GM21526 (cell line): ENCODE measurements around the gene NOS1AP.

Experiments used
- ATAC-seq: cut with Tn5 transposase; IDR thresholded peaks from one replicate; pipeline ENCODE4 v1.9.1; 2021; ENCODE audit warnings: moderate library complexity; ENCODE audit not compliant: unreplicated experiment, low FRiP score

The NOS1AP gene

DNA sequence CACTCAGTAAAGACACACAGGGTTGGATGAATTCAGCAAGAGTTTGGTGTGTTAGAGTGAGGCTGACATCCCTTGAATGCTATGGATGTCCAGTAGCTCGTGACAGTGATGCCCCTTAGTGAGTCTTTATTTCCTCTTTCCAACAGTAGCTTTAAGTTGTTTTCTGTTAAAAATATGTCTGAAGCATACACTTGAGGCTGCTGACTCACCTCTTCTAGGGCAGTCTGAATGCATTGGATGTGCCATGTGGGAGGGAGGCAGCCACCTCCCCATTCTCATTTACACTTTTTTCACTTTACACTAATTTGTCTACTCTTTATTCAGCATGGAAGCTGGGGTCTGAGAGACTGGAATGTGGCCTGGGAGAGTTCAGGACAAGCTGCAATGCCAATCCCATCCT is 17.6 kb downstream of the NOS1AP start:
- no peak for ATAC-seq

DNA sequence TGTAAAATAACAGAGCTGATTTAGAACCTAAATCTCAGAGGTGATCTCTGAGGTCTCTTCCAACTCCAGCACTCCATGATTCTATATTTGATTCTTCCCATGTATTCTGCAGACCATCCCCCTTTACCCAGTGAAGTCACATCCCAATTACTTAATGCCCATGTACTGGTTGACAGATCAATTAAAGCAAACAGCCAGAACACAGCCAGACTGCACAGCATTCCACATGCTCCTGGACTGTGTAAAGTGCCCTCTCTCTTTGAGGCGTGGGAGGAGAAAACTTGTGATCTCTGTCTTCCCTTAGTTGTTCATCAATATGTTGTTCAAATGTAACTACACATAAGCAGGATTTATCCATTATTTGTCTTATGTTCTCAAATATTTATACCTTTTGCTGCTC is 18.1 kb downstream of the NOS1AP start:
- no peak for ATAC-seq

DNA sequence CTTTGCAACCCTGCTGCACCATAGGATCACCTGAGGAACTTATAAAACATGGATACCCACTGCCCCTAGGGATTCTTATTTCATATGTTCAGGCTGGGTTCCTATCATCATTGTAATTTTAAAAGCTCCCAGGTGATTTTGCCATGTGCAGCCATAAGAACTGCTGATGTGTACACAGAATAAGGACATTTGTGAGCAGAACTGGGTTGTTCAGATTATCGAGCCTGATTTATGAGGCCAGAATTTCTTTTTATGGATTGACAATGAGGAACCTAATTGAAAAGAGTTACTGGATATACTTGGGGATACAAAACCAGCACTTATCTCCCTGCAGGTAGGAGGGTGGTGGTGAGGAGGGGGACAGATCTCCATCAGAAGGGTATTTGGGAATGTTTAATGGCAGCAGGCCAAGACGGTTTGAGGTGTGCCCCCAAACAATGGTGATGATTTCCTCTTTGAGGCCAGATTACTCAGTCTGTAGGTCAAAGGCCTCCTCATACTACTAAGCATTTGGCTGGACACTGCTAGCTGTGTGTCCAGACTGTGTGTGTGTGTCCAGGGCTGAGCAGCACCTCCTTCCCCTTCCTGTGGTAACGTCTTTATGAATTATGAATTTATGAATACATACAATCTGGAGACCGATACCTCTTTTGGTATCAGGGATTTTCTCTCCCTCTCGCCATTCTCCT is 18.9 kb downstream of the NOS1AP start:
- ATAC-seq: no peak

DNA sequence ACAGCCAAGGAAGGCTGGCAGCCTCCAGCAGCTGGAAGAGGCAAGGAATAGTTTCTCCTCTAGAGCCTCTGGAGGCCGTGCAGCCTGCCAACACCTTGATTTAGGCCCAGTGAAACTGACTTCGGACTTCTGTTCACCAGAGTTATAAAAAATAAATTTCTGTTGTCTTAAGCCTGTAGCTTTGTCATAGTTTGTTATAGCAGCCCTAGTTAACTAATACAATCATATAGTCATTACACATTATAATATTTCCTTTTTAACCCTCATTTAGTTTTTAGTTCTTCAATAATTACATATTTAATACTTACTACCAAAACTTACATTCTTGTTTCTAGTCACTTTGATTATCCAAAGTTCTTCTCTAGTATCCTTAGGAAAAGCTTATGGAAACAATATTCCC is 20.3 kb downstream of the NOS1AP start:
- ATAC-seq: no peak

DNA sequence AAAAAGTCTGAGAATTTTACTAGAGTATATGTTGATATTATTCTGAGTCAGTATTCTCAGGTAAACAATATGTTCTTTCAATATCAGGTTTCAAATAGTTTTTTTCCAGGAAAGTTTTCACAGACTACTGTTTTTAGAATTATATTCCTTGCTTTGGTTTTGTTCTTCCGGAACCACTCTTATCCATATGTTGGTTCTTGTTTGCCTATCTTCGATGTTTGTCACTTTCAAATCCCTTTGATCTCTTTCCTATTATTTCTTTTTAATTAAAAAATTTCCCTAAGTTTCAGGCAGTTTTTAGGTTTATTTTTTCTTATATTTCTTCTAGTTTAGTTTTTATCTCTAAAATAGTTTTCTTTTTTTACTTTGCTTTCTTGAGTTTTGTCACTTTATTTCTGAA is 20.9 kb downstream of the NOS1AP start:
- no peak for ATAC-seq

DNA sequence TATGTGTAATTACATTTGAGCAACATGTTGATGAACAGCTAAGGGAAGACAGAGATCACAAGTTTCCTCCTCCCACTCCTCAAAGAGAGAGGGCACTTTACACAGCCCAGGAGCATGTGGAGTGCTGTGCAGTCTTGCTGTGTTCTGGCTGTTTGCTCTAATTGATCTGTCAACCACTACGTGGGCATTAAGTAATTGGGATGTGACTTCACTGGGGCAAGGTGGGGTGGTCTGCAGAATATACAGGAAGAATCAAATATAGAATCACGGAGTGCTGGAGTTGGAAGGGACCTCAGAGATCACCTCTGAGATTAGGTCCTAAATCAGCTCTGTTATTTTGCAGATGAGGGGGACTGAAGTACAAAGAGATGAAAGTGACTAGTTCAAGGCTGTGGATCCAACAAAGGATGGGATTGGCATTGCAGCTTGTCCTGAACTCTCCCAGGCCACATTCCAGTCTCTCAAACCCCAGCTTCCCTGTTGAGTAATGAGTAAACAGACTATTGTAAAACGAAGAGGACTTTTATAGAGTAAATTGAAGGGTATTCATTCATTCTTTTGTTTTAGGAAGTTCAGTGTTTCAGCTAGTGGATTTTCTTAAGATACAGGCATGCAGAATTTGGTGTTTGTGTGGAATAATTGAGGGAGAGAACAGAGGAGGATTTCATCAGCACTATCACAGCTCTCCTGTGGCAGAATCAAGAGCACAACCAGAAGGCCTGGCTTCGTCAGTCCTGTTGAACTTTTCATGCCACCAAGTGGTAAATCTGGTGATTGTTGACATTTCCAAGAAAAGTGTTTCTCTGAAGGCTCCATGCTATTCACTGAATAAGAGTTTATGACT is 22.4 kb downstream of the NOS1AP start:
- ATAC-seq: no peak

DNA sequence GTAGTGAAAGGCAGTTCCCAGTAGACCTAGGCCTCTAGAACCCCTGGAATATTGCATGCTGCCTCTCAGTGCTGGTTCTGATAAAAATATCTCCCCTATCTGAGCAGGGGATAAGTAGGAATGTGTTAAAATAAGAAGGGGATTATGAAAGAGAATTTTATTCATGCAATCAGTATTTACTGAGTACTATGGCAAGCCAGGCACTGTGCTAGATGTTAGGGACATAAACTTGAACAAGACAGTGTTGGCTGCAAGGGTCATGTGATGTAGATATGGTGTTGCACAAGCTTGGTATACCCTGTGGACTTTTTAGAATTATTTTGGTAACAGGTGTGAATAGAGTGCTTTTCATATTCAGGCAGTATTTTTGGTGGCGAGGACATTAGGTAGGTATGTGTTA is 23.6 kb downstream of the NOS1AP start:
- ATAC-seq: no peak

DNA sequence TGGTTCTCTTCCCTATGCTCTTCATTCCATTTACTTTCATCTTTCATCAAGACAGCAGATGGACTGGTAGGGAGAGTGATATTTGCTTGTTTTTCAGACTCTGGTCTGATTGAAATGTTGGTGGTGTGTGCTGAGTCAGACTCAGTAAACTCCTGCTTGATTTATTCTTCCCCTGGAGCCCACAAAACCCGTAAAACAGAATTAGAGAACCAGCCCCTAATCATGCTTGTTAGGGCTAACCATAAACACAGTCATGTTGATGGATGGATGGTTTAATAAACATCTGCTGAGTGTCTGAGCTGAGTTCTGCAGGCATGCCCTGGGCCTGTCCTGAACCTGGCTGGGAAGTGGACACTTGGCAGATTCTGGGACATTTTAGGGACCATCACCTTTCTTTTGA is 24.8 kb downstream of the NOS1AP start:
- ATAC-seq: no peak

DNA sequence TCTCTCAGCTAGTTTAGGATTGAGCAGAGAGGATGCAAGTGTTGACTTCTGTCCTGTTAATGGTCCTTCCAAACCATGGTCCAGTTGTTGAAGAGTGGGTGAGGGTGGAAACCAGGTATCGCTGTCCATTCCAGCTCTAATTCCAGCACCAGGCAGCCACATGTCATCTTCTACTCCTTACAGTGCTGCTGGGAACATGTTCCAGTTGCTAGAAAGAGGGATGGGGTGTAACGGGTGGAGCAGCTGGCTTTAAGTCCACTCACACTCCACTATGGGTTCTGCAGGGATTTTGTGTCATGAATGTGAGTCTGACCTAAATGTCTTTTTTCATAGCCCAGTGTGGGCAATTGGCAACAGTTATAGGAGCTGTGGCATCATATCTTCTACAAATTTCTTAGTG is 25.2 kb downstream of the NOS1AP start:
- ATAC-seq: no peak

DNA sequence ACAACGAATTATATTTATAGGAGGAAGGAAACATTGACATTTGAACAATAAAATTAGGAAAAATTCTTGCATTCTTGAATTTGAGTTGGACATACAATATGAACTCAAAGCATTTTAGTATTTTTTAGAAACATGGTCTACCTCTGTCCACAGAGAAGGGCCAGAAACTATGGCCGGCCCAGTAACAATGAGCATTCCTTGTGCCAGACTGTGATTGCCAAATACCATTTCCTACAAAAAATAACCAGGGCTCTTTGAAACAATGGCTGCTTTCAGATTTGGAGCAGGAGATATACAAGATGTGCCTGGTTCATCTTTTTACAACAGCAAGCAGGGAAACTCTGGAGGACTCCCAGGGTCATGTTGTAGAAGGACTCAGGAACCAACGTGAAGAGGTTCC is 38.4 kb downstream of the NOS1AP start:
- ATAC-seq: no peak

DNA sequence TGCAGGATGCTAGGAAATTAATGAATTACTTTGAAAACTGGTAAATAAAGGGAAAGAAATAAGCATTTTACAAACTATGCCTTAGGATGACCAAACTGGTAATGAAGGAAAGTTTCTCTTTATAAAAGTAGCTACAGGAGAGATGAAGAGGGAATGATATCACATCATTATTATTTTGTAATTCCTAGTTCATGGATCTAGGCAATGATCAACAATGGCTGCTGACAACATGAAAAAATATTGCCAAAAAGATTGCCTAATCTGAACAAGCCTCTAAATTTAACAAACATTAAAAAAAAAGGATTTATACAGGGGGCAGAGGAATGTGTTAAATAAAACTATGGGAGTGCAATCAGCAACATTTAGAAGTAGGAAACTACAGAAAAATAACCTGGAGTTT is 38.9 kb downstream of the NOS1AP start:
- no peak for ATAC-seq

DNA sequence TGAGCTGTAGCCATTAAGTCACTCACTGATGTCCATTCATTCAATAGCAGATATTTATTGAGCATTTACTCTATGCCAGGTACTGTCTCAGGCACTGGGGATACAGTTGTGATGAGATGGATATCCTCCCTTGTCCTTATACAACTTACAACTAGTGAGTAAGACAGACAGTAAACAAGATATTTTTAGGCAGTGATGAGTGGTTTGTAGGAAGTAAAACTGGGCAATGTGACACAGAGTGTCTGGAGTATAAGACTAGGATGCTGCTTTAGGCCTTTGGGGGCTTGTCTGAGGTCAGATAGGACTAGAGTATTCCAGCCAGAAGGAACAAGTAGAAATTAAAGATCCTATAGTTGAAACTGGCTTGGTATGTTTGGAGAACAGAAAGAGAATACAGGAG is 41.4 kb downstream of the NOS1AP start:
- ATAC-seq: no peak

DNA sequence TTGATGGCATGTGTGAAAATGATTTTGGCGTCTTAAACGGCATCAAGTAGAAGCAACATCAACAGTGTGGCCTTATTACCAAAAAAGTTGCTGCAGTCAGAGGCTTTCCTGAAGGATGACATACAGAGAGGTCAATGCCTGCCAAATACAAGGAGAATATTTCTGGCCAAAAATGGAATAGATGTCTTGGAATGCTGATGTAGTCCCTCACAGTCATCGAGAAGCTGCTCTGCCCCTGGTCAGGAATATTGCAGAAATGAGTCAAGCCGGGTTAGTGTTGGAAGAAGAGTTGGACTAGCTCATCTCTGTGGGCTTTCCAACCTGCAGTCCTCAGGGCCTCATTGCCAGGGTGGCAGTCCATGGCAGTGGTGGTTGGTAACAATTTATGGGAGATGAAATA is 42.1 kb downstream of the NOS1AP start:
- no peak for ATAC-seq

DNA sequence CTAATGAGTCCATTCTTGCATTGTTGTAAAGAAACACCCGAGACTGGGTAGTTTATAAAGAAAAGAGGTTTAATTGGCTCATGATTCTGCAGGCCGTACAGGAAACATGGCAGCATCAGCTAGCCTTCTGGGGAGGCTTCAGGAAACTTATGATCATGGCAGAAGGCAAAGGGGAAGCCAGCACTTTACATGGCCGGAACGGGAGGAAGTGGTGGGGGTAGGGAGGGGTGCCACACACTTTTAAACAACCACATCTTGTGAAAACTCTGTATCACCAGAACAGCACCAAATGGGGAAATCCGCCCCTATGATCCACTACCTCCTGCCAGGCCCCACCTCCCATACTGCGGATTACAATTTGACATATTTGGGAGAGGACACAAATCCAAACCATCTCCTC is 43.9 kb downstream of the NOS1AP start:
- no peak for ATAC-seq

DNA sequence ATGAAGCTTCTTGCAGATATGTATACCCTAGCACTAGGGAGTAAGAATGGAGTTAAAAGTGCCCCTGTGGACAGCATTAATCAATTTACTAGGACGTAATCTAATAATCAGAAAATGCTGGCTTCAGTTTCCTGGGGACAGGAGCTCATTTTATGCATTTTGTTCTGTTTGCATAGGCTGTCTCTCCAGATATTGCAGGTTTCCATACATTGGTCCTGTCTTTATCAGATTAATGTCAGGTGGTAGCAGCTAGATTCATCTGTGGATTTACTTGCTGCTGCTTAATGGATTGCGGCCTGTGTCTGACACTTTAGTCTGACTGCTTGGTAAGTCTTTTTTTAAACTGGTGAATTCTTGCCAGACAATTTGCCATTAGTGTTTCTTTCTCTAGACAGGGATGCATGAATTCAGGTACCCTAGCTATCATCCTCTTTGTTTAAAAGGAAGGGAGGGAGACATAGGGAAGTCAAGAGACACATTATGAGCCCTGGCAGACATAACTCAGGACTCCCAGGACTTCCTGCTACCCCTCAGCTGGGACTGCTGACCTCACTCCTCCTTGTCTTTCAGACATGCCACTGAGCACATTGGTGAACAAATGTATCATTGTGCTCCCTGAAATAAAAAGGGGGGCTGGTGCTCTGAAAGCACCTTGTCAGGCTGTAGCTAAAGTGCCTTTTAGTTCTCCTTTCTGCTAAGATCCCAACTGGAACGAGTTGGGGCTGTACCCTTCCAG is 47.7 kb downstream of the NOS1AP start:
- no peak for ATAC-seq

DNA sequence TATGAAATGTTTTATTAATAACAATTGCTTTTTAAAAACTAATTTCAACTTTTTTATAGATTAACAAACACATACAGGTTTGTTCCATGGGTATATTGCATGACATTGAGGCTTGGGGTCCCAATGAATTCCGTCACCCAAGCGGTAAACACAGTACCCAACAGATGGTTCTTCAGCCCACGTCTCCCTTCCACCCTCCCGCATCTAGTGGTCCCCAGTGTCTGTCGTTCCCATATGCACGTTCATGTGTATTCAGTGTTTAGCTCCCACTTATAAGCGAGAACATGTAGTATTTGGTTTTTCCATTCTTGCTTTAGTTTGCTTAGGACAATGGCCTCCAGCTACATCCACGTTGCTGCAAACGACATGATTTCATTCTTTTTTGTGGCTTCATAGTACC is 48.6 kb downstream of the NOS1AP start:
- no peak for ATAC-seq

DNA sequence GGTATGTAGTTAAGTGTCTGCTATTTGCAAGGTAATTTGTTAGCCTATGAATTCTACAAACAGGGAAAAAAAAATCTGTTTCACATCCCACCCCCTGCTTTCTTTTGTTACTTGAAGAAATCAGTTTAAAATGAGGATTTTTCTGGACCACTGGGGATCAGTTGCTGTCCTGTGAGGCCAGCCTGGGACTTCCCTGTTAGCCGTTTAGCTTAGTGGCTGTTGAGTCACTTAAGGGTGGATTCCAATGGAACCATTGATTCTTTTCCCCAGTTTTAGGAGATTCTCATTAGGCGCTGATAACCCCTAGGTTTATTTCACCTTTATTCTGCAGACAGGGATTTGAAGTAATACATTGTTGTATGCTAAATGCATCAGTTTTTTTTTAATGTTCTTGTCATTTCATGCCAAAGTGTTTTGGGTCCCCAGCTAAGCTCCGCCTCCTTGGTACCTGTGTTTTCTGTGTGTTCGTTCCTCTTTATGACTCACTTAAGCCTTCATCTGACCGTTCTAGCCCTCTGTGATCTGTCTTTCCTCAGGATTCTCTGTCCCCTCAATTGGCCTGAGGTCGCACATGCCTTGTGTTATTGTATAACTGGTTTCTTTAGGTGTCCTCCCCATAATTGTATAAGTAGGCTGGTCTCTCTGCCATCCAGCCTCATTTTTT is 59.3 kb downstream of the NOS1AP start:
- no peak for ATAC-seq

DNA sequence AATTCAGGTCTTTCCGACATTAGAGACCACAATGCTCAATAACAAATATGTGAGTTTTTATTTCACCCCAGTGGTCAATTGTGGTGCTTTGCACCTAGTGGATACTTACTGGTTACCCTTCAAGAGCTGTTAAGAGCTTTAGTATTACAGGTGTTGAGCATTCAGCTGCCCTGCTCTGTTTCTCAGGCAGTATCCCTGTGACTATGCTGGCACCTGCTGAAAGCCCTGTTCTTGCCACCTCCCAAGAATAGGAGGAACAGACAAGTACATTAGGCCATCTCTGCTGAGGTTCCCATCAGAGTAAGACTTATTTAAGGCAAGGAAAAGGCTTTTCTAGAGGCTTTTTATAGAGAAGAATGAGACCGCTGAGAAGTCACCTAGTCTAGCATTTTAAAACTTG is 60.8 kb downstream of the NOS1AP start:
- ATAC-seq: no peak

DNA sequence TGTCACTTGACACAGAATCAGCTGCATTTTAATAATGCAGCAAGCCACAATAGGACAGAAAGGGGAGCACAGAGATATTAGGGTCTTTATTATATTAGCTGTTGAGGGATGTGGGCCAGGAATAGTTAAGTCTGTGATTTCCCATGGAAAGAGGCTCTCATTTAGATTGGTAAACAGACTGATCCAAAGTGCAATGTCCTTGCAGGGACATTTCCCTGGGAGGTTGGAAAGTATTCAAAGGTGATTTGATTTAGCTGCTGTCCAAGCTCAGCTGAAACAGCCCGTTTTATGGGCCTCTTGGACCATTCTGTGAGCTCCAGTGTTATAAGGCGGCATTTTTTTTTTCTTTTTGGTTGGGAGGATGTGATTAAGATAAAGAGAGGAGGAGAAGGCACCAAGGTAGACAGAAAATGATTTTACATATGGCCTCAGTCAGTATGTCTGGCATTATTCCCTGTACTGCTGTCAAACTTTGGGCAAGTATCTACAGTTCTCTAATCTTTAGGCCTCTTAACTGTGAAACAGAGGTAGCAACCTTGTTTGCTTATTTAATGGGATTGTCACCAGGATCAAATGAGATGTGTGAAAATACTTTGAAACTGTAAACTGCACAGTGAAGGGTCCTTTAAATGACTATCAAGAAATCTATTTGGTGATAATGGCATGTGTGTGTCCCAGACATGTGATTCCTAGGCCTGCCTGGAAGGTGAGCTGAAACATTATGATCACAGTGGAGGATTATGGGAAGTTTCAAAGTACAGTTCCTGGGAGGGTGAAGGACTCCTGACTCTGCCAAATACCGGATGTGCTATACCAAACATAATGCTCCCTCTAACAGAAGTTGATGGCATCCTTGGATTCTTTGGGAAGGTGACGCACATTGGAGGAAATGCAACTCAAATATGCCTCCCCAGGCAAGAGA is 62.2 kb downstream of the NOS1AP start:
- no peak for ATAC-seq

DNA sequence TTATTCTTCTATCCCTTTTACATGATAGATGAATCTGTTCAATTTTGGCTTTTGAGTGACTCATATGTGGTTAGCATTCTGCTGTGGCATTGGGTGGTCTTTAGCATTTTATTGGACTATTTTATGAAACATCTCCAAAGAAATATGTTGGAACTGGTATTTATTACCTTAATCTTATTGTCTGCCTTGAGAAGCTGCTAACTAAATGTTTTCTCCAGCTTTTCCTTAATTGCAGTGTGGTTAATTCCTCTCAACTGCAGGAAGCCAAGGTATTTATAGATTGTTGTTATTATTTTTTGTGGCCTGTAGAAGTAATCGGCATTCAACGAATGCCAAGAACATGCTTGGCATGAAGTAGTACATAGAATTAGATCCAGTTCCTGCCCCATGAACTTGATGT is 64.1 kb downstream of the NOS1AP start:
- no peak for ATAC-seq
